HG03442 (cell line): ENCODE results near the gene FBLN5.
"Not testable (repeated sequence)": the region's sequence is repeated elsewhere in the genome, so short reads cannot be mapped to it uniquely, and the experiment has no call there.

ENCODE experiments used
- ATAC-seq: cut with Tn5 transposase; IDR thresholded peaks from one replicate; pipeline ENCODE4 v1.9.1; 2021; ENCODE audit warnings: mild to moderate bottlenecking, moderate library complexity; ENCODE audit not compliant: unreplicated experiment

The FBLN5 gene

DNA sequence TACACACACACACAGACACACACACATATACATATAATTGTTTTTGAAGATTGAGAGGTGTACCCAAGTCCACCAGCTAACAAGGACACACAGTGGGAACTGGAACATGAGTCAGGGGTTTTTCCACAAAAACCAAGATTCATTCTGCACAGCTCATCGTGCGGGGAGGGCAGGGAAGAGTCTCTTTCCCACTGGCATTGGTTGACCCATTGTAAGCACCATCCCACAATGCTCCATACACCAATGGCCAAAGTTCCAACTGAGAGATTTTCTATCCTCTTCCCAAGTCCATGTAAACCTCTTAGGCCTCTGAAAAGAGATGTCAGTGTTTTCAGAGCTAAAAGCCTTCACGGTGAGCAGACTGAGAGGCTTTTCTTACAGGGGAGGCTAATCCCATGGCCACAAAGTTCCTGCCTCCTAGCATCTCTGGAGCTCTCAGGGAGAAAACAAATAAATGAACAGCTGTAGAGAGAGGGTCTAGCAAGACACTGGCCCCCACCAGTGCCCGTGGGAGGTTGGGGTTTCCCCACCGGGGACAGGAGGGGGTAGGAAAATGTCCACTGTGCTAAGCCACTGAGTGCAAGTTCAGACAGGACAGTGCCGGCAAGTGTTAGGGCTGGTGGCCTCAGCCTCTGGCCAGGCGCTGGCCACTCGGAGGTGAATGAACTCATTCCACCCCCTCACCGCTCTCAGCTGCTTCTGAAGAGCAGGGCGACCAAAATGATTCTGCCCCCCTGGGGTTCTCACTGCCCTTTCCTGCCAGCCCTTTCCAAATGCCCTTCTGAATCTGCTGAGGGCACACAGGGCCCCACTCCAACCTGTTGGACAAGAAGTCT lies 58.6 kb downstream of the FBLN5 start:
- ATAC-seq: no peak

- ATAC-seq: no peak
Observed at GRCh38 chr14:91886961-91887360, 60.5 kb downstream of the FBLN5 start.

DNA sequence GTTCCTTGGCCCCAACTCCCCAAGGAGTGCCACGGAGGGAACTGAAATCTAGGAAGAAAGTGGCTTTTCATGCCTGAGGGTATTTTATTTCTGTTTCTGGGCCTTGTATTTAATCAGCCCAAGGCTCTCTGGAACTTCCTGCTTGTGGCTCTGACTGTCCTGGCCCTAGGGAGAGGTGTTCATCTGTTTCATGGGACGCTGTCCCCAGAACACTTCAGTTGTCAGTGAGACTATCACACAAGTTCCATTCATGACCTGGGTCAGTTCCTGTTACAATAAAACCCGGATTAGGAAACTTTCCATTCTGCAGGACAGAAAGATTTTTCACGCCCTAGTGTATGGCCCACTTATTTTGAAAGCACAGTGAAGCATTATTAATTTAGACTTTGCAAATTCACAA lies 61.7 kb downstream of the FBLN5 start:
- no peak for ATAC-seq

DNA sequence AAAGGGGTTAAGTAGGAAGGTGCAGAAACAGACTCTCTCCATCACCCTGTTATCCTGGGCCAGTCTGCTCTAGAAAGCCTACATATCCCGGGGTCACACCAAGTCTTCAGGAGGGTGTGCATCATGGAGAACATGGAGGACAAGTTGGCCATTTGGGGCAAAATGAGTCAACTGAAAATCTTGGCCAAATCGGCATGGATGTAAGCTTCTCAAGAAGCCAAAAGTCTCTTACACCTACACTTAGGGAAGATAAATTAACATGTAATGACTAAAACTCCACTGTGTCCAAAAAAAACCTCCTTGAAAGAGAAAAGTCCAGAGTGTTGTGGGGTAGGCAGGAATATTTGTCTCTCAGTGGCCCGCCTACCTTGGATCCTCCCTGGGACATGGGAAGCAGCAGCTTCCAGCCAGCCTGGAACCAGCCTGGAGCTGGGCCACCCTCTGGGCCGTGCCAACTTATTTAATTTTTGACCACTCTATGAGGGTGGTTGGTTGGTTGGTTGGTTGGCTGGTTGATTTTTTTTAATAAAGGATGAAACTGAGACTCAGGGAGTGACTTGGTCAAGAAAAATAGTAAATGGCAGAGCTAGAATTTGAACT lies 62.3 kb downstream of the FBLN5 start:
- ATAC-seq: no peak

DNA sequence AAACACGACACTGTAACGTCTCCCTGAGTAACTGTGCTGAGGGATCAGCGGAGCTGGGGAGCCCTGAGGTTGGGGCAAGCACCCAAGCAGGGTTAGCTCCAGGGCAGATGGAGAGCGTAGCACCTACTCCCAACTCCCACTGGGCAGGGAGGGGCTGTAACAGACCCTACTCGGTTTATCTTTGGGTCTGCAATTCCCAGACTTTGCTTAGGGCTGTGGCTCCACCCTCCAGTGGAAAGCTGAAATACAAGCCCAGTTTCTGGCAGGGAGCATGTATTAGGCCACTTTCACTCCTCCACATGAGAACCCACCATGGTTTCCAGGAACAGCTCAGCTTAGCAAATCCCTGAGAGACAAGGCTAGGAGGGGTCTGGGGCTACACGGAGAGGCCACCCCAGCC lies 62.8 kb downstream of the FBLN5 start:
- no peak for ATAC-seq

- ATAC-seq: no peak
Observed at GRCh38 chr14:91883753-91884152, 63.7 kb downstream of the FBLN5 start.

DNA sequence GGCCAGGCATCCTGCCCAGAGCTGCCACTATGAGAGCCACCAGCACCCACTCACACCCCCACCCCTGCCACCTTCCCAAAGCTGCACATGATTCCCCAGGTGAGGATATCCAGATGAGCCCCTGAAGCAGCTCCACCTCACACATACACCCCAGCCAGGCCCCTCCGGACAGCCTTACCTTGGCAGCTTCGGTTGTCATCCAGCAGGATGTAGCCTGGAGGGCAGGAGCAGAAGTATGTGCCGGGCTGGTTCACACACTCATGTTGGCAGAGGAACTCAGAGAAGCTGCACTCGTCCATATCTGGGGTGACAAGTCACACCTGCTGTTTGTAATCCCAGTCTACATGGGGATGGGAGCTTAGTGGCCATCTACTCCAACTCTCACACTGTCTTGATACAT lies 64.7 kb downstream of the FBLN5 start:
- ATAC-seq: no peak

DNA sequence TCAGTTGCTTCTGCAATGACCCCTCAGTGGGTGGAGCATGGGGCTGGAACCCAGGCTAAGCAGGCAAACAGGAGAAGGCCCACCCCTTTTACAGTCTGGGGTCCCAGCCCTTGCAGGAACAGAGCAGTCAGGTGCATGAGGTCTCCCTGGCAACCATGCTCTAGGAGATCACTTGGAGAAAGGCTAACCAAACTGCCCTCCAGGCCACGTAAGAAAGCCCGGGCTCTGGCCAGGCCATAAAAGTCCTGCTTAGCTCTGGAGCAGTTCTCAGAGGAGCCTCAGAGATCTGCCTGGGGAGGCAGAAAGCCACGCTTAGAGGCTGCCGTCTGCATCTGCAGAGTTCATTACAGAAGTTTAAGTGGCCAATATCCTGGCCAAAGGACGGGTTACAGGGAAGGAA lies 65.1 kb downstream of the FBLN5 start:
- ATAC-seq: no peak

DNA sequence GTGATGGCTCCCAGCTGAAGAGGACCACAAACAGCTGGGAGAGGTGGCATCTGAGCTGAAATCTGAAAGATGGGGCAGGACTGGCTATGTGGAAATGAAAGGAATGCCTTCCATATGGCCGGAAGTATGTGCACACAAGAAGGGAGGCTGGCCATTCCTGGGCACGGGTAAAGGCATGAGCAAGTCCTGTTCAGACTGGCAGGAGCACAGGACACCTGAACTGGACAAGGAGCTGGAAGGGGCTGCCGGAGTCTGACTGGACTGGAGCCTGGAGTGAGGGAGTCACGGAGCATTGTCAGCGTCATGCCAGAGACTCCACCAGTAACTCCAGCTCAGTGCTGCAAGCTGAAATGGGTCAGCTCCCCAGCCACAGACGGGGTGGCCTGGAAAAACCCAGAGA lies 68.3 kb downstream of the FBLN5 start:
- no peak for ATAC-seq

DNA sequence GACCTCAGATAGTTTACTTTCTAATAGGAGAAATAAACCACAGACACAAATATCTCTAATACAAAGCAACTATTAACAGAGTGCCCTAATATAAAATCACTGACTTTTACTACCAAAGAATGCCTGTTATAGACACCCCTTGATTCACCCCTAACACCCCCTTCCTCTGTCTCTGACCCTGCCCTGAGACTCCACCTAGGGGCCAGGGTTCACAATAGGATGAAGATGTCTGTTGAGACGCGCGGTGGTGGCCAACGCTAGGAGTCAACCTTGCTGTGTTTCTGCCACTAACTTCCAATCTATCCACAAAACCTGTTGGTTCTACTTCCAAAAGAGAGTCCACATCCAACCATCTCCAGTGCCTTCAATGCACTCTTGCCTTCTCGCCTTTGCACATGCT lies 69.2 kb downstream of the FBLN5 start:
- no peak for ATAC-seq

DNA sequence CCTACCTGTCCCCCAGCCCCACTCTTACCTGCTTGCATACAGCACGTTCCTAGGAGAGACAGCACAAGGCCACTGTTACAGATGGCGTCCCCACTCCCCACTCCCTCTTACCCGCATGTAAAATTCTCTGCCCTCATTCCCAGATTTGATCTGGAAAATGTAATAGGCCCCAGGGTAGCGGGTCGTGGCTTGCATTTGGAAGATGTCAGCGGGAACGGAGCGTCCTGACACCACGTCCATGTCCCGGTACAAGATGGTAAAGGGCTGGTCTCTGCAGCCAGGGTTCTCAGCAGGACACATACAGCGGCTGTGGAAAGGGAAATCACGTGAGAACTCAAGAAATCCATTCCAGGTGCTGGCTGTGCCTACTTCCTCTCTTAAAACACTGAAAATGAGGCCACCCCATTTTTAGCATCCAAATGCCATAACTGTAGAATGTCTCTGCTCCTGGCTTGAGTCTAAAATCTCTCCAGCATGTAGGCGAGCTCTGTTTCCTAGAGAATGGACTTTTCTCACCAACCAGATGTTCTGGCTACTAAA lies 70.0 kb downstream of the FBLN5 start:
- no peak for ATAC-seq

DNA sequence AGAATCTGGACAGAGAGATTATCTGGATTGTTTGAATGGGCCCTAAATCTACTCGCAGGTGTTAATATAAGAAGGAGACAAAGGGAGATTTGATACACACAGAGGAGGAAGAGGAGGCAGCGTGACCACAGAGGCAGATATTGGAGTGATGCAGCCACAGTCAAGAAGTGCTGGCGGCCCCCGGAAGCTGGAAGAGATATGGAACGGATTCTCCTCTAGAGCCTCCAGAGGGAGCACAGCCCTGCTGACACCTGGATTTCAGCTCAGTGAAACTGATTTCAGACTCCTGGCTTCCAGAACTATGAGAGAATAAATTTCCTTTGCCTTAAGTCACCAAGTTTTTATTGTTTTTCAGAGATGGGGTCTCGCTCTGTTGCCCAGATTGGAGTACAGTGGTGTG lies 71.0 kb downstream of the FBLN5 start:
- ATAC-seq: no peak

DNA sequence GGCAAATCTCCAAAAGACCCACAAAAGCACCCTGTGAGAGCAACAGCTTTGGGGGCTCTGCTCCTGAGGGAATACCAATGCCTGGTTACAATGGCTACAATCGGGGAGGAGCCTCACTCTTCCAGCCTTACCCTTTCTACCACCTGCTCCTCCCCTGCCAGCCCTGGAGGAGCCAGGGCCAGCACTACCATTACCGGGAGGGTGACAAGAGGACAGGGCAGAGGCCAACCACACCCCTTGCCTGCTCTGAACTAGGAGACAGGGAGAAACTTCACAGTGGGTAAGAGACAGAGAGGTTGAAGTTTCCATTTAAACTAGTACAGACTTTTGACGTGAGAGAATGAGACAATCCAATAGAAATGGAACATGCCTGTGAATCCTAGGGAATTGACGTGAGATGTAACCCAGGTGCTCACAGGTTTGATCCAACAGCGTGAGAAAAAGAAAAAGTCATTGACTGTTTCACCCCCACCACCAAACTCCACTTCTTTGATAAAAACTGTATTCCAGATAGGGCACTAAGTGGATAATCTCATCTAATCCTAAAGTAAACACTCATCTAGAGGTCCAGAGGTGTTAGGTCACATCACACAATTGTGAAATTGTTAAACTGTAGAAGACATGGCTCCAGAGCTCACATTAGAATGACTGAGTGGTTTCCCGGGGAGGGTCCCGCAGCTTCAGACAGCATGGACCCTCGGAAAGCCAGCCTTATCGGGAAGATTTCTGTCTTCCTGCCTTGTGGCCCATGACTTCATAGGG lies 71.8 kb downstream of the FBLN5 start:
- no peak for ATAC-seq

DNA sequence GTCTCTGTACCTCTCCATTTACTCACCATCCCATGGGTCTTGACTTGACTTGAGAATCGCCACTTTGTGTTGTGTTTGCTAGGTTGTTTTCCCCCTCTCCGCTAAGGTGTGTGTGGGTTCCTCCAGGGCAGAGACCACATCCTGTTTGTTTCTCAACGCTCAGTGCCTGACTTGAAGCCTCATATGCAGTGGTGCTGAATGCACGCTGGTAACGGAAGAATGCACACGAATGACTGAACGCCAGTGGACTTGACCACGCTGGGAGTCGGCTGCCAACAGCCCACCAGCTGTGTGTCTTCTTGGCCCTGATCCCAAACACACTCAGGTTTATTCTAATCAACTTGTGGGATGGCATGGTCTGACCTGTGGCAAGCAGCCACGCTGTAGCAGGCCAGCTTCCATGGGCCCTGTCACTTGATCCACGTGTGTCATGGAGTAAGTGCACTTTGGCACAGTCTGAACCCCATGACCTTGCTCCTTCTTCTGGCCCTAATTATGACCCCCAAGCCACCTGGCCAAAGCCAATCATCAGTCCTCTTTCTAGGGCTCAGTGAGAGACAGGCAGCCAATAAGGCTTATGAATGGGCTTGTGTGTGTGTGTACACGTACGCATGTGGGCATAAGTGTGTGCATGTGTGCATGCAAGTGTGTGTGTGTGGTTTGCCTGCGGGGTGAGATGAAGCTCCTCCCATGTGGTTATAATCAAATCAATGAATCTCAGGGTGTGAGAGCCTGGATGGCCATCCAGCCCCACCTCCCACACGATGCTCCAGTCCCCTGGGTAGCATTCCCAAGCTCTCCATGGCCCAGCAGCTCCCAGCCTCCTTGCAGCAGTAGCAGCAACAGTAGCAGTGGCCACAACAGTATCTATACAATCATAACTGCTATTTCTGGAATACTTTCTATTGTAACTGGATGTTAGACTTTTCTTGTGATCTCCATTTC lies 73.8 kb downstream of the FBLN5 start:
- ATAC-seq: peak; percentile 82

DNA sequence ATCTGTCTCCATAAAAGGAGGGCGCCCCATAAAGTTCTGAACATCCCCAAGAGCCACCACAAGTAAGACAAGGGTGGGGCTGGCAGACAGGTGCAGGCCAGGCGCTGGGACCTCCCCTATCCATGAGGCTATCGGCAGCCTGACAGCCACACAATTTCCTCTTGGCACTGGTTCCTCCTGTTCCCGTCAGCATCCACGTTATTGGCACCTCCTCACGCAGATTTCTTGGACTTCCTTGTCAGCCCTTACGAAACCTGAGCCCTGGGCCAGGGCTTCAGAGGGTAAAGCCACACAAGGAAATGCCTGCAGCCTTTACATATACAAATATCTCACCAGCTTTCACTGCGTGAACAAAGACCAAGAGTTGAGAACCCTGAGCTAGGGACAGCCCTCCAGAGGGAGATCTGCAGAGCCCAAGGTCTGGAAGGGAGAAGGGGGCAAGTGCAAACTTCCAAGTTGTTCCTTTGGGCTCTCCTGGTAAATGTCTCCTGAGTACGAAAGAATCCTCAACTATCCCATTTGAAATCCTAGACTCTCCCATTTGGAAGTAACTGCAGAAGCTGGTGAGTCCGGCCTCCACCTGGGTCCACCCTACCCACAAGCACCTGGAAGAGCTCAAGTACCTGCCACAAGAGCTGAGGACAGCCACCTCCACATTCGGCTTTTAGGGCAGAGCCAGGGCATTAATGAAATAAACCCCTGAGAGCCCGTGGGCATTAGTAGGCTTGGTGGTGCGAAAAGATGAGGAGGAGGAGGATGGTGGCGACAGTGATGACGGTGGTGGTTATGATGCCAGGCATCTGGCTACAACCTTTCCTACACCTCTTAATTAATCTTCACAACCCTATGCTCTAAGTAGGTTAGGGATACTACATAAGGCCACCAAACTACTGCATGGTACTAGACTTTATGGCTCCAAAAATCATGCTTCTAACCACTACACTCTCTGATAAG lies 74.7 kb downstream of the FBLN5 start:
- ATAC-seq: no peak

- ATAC-seq: peak; percentile 39
Observed at GRCh38 chr14:91872011-91872501, 75.4 kb downstream of the FBLN5 start.

DNA sequence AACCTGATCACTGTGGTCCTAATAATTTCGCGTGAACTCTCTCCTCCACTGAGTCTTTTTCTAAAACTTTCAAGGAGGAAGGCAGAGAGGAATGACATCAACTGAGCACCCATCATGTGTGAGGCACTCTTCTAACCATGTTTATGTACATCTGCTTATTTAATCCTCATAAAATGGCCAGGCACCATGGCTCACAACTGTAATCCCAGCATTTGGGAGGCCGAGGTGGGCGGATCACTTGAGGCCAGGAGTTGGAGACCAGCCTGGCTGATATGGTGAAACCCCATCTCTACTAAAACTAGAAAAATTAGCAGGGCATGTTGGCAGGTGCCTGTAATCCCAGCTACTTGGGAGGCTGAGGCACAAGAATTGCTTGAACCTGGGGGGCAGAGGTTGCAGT lies 76.1 kb downstream of the FBLN5 start:
- not testable (repeated sequence) for ATAC-seq

DNA sequence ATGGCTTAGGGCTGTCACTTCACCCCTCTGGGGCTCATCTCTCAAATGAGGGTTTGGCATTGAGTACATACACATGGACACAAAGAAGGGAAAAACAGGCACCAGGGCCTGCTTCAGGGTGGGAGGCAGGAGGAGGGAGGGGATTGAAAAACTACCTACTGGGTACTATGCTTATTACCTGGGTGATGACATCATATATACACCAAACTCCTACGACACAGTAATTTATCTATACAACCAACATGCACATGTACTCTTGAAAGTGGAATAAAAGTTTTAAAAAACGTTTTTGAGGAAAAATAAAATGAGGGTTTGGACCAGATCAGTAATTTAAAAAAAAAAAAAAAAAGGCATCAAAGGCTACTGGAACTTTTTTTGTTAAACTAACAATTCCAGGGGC lies 76.6 kb downstream of the FBLN5 start:
- ATAC-seq: no peak

GRCh38 chr14:91870001-91870400 lies 77.5 kb downstream of the FBLN5 start:
- no peak for ATAC-seq
